GM12878 (cell line): Measurements from ENCODE around the gene MRPS12. TPM values are rescaled to one million over a fixed set of nuclear protein-coding genes. Genes with fewer than 3 reads are reported as not detected.

Experiments
- ATAC-seq: fragments of 200-7000 bp; cut with Tn5 transposase; 3 replicates; pipeline ENCODE4 v1.9.1; 2020; ENCODE audit warnings: mild to moderate bottlenecking, moderate library complexity
- BruUV-seq: library from RNA; stranded (reverse); fragments of 400-500 nt; replicated peaks from 2 replicates; lab custom pipeline; 2021; lab: Mats Ljungman, UMichigan
- CTCF ChIA-PET: fragments of 300-600 bp; sonication (Branson Sonifier 250); formaldehyde crosslinking; extraction: SDS; loops from one replicate; lab custom pipeline; 2021; ENCODE audit warnings: inconsistent platforms; lab: Yijun Ruan, JAX
- POLR2A ChIA-PET: fragments of 350-600 bp; formaldehyde crosslinking; extraction: SDS; loops from one replicate; lab custom pipeline; 2021; ENCODE audit warnings: inconsistent platforms; lab: Charles Lee
- RAD21 ChIA-PET: fragments of 300-600 bp; sonication (Branson Sonifier 250); formaldehyde crosslinking; loops from one replicate; lab custom pipeline; 2023; ENCODE audit warnings: antibody characterized with exemption; ENCODE audit not compliant: unreplicated experiment; lab: Charles Lee
- SMC1A ChIA-PET: fragments of 300-600 bp; sonication (Branson Sonifier 250); formaldehyde crosslinking; loops from one replicate; lab custom pipeline; 2023; ENCODE audit not compliant: unreplicated experiment, uncharacterized antibody; lab: Charles Lee
- DNase-seq: peaks from one replicate; pipeline ENCODE4 v3.0.0-alpha.2; 2011; ENCODE audit warnings: low read depth, low spot score
- FAIRE-seq: peaks from 3 replicates; lab custom pipeline; 2011; peaks lifted over from hg19 to GRCh38; lab: Jason Lieb, UNC
- H2AFZ ChIP-seq: 2 replicates; pipeline ENCODE4 v1.6.0; 2011; ENCODE audit warnings: low read depth, low read length, control low read depth; ENCODE audit not compliant: control insufficient read depth
- H3K27ac ChIP-seq: 2 replicates; pipeline ENCODE4 v1.5.1; 2011; ENCODE audit warnings: control low read depth; ENCODE audit not compliant: control insufficient read depth, insufficient read depth
- H3K27me3 ChIP-seq, 2 experiments: replicated peaks in 1 of 2; 2 replicates each; pipeline versions ENCODE4 v1.6.0 to v1.6.1; 2011; ENCODE audit warnings: low read length in 1 of 2; ENCODE audit not compliant: control insufficient read depth in 2 of 2, insufficient read depth in 2 of 2
- H3K36me3 ChIP-seq, 2 experiments: 2 replicates each; pipeline ENCODE4 v1.5.1; 2011; ENCODE audit warnings: low read length in 1 of 2; ENCODE audit not compliant: control insufficient read depth in 2 of 2, insufficient read depth in 2 of 2
- H3K4me1 ChIP-seq: 2 replicates; pipeline ENCODE4 v1.6.1; 2011; ENCODE audit warnings: mild to moderate bottlenecking, low read length, moderate library complexity, mixed read lengths; ENCODE audit not compliant: control insufficient read depth, insufficient read depth
- H3K4me2 ChIP-seq: 2 replicates; pipeline ENCODE4 v1.6.0; 2011; ENCODE audit warnings: control low read depth; ENCODE audit not compliant: control insufficient read depth, insufficient read depth
- H3K4me3 ChIP-seq: fragments of 200-600 bp; sonication (generic); 2 replicates; pipeline ENCODE4 v1.5.1; 2016
- H3K79me2 ChIP-seq: 2 replicates; pipeline ENCODE4 v1.6.0; 2011; ENCODE audit warnings: low read length; ENCODE audit not compliant: control insufficient read depth, insufficient read depth
- H3K9ac ChIP-seq: 2 replicates; pipeline ENCODE4 v1.8.0; 2011; ENCODE audit warnings: low read length, control low read depth, mixed read lengths; ENCODE audit not compliant: control insufficient read depth, insufficient read depth
- H3K9me3 ChIP-seq: replicated peaks from 3 replicates; pipeline ENCODE4 v1.5.1; 2011; ENCODE audit warnings: mild to moderate bottlenecking, low read length; ENCODE audit not compliant: control insufficient read depth, insufficient read depth
- H4K20me1 ChIP-seq: 2 replicates; pipeline ENCODE4 v1.6.0; 2011; ENCODE audit not compliant: control insufficient read depth, insufficient read depth
- BHLHE40 ChIP-seq, 2 experiments: fragments of 450-650 bp in 1 of 2; IDR thresholded peaks; 2 replicates each; pipeline ENCODE4 v1.6.1; 2011 to 2017; ENCODE audit warnings: low read depth in 2 of 2, borderline replicate concordance in 1 of 2, improper control_type of control experiment in 1 of 2, low read length in 1 of 2, mild to moderate bottlenecking in 1 of 2
- CHD2 ChIP-seq: IDR thresholded peaks from 2 replicates; pipeline ENCODE4 v1.6.1; 2011; ENCODE audit warnings: low read depth, low read length, improper control_type of control experiment, borderline replicate concordance
- DPF2 ChIP-seq: fragments of 450-650 bp; IDR thresholded peaks from 2 replicates; pipeline ENCODE4 v1.6.1; 2017; ENCODE audit warnings: mild to moderate bottlenecking
- EGR1 ChIP-seq, 2 experiments: IDR thresholded peaks; 1 replicate in 1 of 2; 2 replicates in 1 of 2; pipeline ENCODE4 v1.6.1; 2011 to 2012; ENCODE audit warnings: low read depth in 2 of 2, low read length in 2 of 2, borderline replicate concordance in 1 of 2, mild to moderate bottlenecking in 1 of 2, moderate library complexity in 1 of 2
- HSF1 ChIP-seq: fragments of 150-350 bp; IDR thresholded peaks from 2 replicates; pipeline ENCODE4 v1.6.1; 2014; ENCODE audit warnings: mild to moderate bottlenecking, low read depth, low read length
- NFYB ChIP-seq: IDR thresholded peaks from 2 replicates; pipeline ENCODE4 v1.6.1; 2011; ENCODE audit warnings: low read depth, mild to moderate bottlenecking, low read length, improper control_type of control experiment, moderate library complexity; ENCODE audit not compliant: insufficient read depth
- STAT1 ChIP-seq: fragments of 450-650 bp; conservative IDR thresholded peaks from 2 replicates; pipeline ENCODE4 v1.6.1; 2014; ENCODE audit warnings: antibody characterized with exemption, mild to moderate bottlenecking
- YBX1 ChIP-seq: fragments of 450-650 bp; IDR thresholded peaks from 2 replicates; pipeline ENCODE4 v1.6.1; 2016; ENCODE audit warnings: antibody characterized with exemption
- ZNF622 ChIP-seq: fragments of 450-650 bp; IDR thresholded peaks from 2 replicates; pipeline ENCODE4 v1.6.1; 2017; ENCODE audit warnings: mild to moderate bottlenecking, inconsistent platforms
- WGBS: methylation state at CpG from one replicate; pipeline ENCODE4 v1.1.6; 2016; ENCODE audit warnings: low lambda C conversion rate; ENCODE audit not compliant: insufficient replicate concordance, insufficient coverage; ENCODE audit errors: missing lambda C conversion rate; 5-methylcytosine and 5-hydroxymethylcytosine counted together
- in situ Hi-C: fragments of 300-500 bp; cut with MboI; formaldehyde crosslinking; loops from 9 replicates; pipeline ENCODE4 v1.14.3; 2018; ENCODE audit warnings: mixed read lengths
- intact Hi-C: fragments of 100-400 bp; cut with micrococcal nuclease; formaldehyde crosslinking; loops from one replicate; pipeline ENCODE4 v1.14.2; 2022; ENCODE audit not compliant: unreplicated experiment
- polyA plus RNA-seq, 11 experiments: library from polyadenylated mRNA; depleted of rRNA in 4 of 11; unstranded in 6 of 11; stranded (reverse) in 5 of 11; fragments of >200 nt; fragmentation: Nextera tagmentation in 4 of 11; fragmentation: Illumina TruSeq in 1 of 11; extraction: Ambion mirVana in 4 of 11; extraction: Trizol in 1 of 11; gene quantifications; 1 replicate in 1 of 11; 2 replicates in 10 of 11; pipeline versions ENCODE4 v1.2.1 to v1.2.3, GENCODE V29; 2011 to 2016; ENCODE audit warnings: inconsistent platforms in 2 of 11, missing spikeins in 2 of 11, low read depth in 1 of 11
- total RNA-seq, 4 experiments: library from RNA; depleted of rRNA in 3 of 4; stranded (reverse); fragments of >200 nt in 3 of 4; fragmentation: Illumina TruSeq in 1 of 4; extraction: Trizol in 1 of 4; gene quantifications; 2 replicates each; pipeline versions ENCODE4 v1.2.1 to v1.2.3, GENCODE V29; 2013 to 2021

Gene MRPS12
- total and polyA plus RNA-seq, 10 of the 15 experiments (the other 5 are each of a cell fraction or from before 2014, with no cell fraction given), result 7.3 to 205 (median 77.3) TPM

- TF ChIP-seq STAT1, result no peak
- peak in 1 of 2 experiments; percentile 25; a peak in 2 of 4 replicates for TF ChIP-seq BHLHE40 (IDR thresholded peaks at IDR 0.05; ENCODE audit: borderline replicate concordance in 1 of 2, low read depth in 2 of 2, low read length in 1 of 2)
- no peak for TF ChIP-seq HSF1
- peak in 1 of 2 experiments; percentile 63; a peak in 1 of 3 replicates for TF ChIP-seq EGR1 (IDR thresholded peaks at IDR 0.05; ENCODE audit: borderline replicate concordance in 1 of 2, low read depth in 2 of 2, low read length in 2 of 2)
- no peak for TF ChIP-seq ZNF622
Observed at GRCh38 chr19:38975214-38975860, 44.6 kb downstream of the MRPS12 start, which contains the start of gene FBXO17 (continued).

GRCh38 chr19:38975861-38976271 lies 45.1 kb downstream of the MRPS12 start:
- RAD21 ChIA-PET, result interaction anchor here (0.9 to 3.9 kb wide), 9 partner anchors 9 to 70 kb away, joined by 3 to 27 read pairs (median 4); partner anchors contain the start of gene FBXO27
- Histone ChIP-seq H3K9ac (no peak overlapping the region), H3K4me2 (peak overlapping the region; percentile 55; the same call in 1 of the 2 replicates), H3K27me3 (peaks cover 0 to 3% of the 10 kb centered on the region in 2 experiments; a peak in 2 of 4 replicates), H3K4me3 (no peak overlapping the region), H4K20me1 (no peaks in the 10 kb centered on the region), H3K79me2 (no peaks in the 10 kb centered on the region), H2AFZ (no peak overlapping the region; the same call in 1 of the 2 replicates), H3K27ac (no peak overlapping the region), H3K36me3 (no peaks in the 10 kb centered on the region), H3K9me3 (peaks cover 2% of the 10 kb centered on the region; the same call in 2 of the 3 replicates), H3K4me1 (peaks cover 21% of the 10 kb centered on the region)
- in situ Hi-C loops (no loop called here), intact Hi-C loops (loop anchor here (5.0 to 10.0 kb wide), 2 partner anchors 46 to 429 kb away; partner anchors contain the start of gene ZFP36)
- TF ChIP-seq YBX1 (no peak), DPF2 (0 out of 2 replicates have a peak, but pooled peaks have one; percentile 1), NFYB (no peak), CHD2 (peak; percentile 53; the same call in 1 of the 2 replicates)
- POLR2A ChIA-PET, result interaction anchor here (0.6 to 2.6 kb wide), 10 partner anchors 13 to 163 kb away, joined by 3 to 12 read pairs (median 4); partner anchors contain the start of gene FBXO27
- FAIRE-seq (no peak), ATAC-seq (no peak), DNase-seq (no peak)
- 0% methylated on average over 13 of the region's 22 CpGs for WGBS
- SMC1A ChIA-PET, result interaction anchor here (1.1 to 4.2 kb wide), 7 partner anchors 13 to 61 kb away, joined by 3 to 20 read pairs (median 4); no protein-coding TSS in a partner anchor
- CTCF ChIA-PET, result interaction anchor here (0.6 to 4.0 kb wide), 24 partner anchors 9 to 431 kb away, joined by 3 to 28 read pairs (median 4); partner anchors contain the start of genes MRPS12 and SARS2
- BruUV-seq, result no TSS peak
